Stimulated activated CD4-positive, alpha-beta T cell treated with anti-CD3 and anti-CD28 coated beads, Interleukin-1b, Interleukin-23, amount 100 ng/mL, for 48 hours (primary cell): ENCODE data around the gene ZFP36L1.
"Not testable (repeated sequence)": the region's sequence is repeated elsewhere in the genome, so short reads cannot be mapped to it uniquely, and the experiment has no call there.

Experiments used
- DNase-seq: peaks from one replicate; pipeline ENCODE4 v3.0.0-alpha.2; 2020

Gene ZFP36L1

DNA sequence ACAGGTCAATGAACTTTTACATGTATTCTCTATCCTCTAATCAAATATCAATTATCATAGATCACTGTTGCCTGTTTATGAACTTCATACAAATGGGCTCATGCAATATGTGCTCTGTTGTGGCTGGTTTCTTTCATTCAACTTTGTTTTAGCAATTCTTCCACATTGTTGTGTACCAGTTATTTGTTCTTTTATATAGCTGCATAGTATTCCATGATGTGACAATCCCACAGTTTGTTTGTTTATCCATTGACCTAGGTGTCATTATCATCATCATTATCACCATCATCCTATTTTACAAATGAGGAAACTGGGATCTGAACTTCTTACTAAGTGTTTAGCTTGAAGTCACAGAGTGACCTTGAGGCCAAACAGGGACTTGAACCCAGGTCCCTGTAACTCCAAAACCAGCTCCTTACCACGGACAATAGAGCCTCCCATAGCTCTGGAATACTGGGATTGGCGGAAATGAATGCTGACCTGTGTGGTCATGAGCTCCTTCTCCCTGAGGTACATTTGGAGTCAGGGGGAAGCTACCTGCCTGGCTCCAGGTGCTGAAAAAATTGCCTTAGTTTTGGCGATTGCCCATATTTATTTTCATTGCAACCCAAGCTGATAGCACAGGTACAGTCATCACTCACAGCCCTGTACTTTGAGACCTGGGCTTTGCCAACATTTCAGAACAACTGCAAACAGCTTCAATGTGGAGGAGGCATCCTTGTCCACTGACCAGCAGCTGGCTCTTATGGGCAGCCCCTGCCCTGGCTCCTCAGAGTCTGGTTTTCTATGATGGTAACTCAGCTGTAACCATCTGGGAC is 9.2 kb downstream of the ZFP36L1 start:
- no peak for DNase-seq

DNA sequence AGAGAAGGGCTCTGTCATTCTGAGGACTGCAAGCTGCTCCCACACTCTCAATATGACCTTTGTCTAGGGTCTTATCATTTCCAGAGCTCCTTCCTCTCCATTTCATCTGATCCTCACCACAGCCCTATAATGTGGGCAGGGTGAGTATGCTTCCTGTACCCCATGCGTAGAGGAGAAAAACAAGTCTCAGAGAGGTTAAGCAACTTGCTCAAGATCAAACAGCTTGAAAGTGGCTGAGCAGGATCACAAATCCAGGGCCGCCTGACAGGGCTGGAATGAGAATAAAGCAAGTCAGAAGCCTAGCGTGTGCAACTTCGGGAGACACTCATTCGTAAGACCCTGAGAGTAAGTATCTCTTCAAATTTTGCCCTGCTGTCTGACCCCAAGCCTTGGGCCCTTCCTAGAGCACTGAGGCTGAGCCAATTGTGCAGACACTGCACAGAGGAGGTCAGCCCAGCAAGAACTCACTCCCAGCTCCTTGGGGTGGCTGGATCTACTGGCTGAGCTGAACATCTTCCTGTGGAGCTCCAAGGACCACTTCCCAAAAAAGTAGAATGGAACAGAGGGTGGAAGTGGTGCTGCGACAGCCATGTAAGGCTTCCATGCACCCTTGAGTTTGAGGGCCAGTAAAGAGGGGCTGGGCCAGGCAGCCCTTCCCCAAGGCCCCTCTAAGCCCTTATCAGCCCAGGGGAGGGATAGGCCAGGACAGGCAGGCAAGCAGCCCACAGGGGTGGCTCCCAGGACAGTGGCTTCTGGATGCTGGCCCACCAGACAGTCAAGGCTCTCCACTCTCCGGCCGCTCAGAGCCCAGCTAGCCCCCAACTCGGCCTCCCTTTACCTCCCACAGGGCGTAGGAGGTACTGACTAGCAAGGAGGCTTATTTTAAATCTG is 10.5 kb downstream of the ZFP36L1 start:
- DNase-seq, result peak; percentile 80

DNA sequence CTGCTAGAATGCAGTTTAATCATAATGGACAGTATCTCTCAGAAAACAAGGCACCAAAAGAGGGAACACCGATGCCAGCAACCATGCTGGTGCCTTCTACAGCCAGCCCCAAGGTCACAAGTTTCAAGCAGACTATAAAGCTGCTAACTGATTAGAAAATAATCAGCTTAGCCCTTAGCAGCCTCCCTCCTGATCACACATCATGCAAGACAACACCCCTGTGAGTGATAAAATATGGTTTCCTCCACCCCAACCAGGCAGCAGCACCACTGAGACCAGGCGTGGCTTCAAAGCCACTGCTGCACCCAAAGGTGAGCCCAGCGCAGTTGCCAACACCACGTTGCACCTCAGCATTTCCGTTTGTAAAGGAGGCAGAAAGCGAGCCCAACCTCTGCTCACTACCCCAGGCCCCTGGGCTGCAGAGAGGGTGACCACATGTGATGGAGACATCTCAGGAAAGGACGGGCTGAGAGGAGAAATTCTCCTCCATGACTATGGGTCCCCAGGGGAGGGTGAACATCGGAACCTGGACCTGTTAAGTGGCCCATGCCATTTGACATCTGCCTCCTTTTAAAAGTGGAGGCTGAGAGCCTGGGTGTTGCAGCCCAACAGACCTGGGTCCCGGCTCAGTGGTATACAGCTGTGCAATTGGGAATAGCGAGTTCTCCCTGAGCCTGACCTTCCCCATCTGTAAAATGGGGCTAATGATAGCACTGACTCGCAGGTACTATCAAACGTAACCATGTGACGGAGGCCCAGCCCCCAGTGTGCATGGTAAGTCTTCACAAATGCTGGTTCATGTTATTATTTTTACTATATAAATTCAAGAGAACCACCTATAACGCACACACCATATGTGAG is 11.5 kb downstream of the ZFP36L1 start:
- peak; percentile 68 for DNase-seq

DNA sequence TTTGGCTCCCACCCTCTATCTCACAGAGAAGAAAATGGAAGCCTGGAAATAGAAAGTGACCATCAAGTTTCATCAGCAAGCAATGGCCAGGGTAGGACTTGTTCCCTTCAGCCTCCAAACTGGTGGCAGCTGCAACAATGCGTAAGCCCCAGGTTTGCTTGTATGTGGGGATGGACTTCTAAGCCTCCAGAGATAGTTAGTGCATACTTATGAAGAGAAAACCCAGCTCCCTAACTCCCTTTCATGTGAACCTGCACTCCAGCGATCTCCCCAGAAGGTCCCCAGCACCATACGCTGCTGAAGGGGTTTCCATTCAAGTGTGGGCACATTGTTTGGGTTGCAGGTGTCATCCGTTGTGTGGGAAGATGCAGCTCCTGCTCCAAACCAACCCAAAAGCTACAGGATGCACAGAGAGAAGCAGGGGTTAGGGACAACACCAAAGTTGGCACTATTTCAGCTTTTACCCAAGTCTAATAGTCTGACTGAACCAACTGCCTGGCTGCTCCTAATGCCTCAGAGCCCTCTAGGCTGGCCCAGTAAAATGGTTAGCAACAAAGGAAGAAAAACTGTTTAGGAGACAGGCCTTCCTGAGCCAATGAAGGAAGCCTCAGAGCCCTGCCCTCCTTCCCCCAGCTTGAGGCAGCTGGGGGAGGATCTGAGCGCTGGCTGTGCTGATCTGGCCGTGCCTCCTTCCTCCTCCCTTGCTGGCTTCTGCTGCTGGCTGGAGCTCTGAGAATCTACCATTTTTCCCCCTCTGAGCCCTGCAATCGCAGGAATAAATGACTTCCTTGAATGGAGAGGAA is 12.3 kb downstream of the ZFP36L1 start:
- DNase-seq, result peak; percentile 16

GRCh38 chr14:68779761-68780323 is 13.0 kb downstream of the ZFP36L1 start:
- DNase-seq, result peak; percentile 68

DNA sequence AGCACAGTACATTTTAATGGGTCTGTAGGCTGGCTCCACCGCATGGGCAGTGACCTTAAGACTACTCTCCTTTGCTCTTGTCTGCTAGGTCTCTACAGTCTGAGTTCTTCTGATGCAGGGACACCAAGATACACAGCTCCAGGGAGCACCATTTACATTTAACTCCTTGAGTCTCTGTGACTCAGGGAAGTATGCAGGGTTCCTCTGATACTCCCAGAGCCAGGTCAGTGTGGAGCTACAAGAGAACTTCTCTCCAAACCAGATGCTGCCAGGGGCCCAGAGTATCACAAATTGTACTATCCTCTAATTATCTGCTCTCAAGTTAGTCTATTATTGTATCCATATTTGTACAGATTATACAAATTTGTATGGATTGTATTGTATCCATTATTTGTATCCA is 15.2 kb downstream of the ZFP36L1 start:
- DNase-seq, result no peak

DNA sequence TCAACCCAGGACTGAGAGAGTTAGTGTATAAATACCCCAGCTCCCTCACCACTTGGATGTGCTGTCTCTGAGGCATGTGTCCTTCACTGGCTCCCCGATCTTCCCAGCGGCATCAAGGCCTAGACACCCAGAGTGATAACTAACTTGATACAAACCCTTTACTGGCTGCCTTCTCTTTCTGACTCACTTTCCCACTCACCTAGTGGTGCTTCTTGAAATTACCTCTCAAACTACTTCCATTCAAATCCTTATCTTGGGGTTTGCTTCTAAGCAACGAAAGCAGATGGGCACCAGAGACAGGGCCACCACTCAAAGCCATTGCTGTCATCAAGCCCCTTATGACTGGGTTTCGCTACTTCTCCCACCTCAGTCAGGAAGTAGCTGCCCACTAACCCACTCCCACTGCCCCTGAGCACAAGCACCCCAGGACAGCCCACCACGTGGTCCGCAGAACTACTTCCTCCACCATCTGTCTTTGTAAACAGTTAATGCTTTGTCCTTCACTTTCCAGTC is 17.2 kb downstream of the ZFP36L1 start:
- no peak for DNase-seq

DNA sequence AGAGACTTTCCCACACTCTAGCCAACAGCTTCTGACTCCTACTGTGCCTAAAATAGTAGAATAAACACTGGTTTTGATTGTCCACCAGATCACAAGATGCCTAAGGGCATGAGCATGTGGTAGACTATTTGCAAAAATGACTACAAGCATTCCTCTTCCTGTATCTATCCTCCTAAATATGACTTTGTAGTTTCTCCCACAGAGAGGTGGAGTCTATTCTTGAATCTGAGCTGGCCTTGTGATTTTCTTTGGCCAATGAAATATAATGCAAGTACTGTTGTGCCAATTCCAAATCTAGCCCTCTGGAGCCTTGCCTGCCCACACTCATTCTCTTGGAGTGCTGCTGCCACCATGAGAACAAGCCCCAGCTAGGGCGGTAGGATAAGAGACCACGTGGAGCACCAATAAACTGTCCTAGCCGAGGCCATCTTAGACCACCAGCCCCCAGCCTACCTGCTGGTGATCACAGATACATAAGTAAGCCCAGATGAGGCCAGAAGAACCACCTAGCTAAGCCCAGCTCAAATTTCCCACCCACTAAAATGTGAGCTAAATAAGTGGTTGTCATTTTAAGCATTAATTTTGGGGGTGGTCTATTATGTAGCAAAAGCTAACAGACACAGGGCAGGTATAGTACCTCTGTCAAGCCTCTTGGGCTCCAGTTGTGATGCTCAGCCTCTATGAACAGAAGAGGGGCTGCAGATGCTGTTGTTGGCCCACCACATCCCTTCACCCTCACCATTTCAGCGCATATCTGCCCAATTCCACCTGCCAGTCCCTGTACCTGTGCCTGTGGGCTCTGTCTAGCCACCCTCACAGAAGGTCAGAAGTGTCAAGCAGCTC is 17.9 kb downstream of the ZFP36L1 start:
- no peak for DNase-seq

GRCh38 chr14:68772761-68773381 is 20.0 kb downstream of the ZFP36L1 start:
- DNase-seq, result no peak

- no peak for DNase-seq
These were observed 21.2 kb downstream of the ZFP36L1 start for GRCh38 chr14:68771631-68772030.

GRCh38 chr14:68770553-68771286 is 22.1 kb downstream of the ZFP36L1 start:
- DNase-seq, result no peak

DNA sequence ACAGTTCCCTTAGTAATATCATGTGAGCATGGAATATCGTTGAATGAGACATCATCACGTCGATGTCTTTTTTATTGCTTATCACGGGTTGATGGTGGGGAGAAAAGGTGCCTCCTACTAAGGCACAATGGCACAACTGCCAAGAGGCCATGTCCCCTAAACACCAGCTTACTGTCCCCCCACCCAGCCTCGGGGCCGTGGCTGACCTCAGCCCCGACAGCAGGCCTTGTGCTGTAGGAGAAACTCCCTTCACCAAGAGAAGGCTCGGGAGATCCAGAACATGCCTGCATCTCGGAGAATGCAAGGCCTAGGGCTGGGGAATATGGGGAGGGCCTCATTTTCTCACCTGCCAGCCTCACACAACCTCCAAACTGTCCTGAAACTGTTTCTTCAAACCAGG is 22.8 kb downstream of the ZFP36L1 start:
- no peak for DNase-seq

GRCh38 chr14:68768316-68768715 is 24.6 kb downstream of the ZFP36L1 start:
- no peak for DNase-seq

DNA sequence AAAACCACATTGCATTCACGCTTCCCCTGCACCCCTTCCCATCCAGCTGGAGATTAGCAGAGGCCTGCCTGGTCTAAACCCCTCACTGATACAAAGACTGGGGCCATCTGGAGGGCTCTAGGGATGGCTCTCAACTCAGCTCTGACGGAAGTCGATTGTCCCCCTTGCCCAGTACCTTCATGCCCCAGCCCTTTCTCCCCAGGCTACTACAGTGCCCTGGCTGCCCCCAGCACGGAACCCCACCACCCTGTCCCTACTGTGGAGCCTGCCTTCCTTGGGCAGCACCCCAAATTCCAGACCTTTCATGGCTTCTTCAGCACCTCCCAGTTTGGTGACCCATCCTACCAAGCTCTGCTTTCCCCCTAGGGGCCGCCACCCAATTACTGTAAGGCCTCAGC is 25.6 kb downstream of the ZFP36L1 start:
- DNase-seq, result no peak

GRCh38 chr14:68766299-68767247 is 26.3 kb downstream of the ZFP36L1 start:
- DNase-seq, result peak; percentile 39

- not testable (repeated sequence) for DNase-seq
These were observed 29.0 kb downstream of the ZFP36L1 start for GRCh38 chr14:68763843-68764242.

DNA sequence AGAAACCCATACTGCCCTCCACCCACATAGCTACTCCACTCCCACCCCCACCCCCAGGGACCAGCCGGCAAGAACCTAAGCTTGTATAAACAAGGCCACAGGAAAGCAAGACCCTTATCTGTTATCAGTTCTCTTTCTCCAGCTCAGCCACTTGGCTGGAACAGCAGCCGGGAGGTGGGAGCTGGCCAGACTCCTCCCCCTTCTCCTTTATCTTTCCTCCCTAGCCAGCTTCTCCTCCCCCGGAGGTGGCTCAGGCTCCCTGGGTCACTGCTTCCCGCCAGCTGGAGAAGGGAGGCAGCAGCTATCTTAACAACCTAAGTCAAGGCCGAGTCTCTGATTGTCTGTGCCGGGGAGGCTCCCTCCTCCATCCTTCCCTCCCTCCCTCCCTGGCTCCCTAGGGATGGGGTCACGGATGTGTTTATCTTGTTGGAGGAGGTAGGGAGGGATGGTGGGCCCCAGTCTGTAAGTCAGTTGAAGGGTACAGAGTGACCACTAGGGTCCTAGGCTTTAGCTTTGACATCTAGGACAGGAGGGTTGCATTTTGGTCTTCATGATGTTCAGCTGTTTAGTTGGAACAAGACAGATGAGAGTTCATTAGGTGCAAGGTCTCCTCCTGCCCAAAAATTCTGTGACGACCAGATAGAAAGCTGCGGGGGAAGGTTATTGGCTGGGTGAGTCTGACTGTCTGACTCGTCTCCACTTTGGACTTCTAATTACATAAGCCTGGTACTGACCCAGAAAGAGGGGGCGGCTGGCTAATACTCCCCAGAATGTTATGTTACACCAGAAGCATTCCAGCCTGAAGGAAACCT is 29.7 kb downstream of the ZFP36L1 start:
- no peak for DNase-seq
